Stimulated activated CD8-positive, alpha-beta memory T cell treated with anti-CD3 and anti-CD28 coated beads, Interleukin-15, amount 100 ng/mL, for 24 hours (primary cell): ENCODE measurements around the gene RIN2.
"Not testable (repeated sequence)": the region's sequence is repeated elsewhere in the genome, so short reads cannot be mapped to it uniquely, and the experiment has no call there.

Experiments
- DNase-seq: peaks from one replicate; pipeline ENCODE4 v3.0.0-alpha.2; 2020; ENCODE audit warnings: low read depth

RIN2 gene

DNA sequence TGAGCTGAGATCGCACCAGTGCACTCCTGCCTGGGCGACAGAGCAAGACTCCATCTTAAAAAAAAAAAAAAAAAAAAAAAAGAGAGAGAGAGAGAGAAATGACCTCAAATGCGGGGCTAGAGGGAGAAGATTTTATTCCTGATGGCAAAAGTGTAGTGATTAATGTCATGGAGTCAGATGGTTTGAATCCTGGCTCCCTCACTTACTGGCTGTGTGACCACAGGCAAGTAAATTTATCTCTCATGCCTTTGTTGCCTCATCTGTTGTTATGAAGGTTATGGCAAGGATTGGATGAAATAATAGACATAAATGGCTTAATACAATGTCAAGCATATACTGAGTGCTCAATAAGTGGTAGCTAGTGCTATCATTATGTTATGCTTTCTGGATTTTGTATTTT lies 29.3 kb downstream of the RIN2 start:
- no peak for DNase-seq

DNA sequence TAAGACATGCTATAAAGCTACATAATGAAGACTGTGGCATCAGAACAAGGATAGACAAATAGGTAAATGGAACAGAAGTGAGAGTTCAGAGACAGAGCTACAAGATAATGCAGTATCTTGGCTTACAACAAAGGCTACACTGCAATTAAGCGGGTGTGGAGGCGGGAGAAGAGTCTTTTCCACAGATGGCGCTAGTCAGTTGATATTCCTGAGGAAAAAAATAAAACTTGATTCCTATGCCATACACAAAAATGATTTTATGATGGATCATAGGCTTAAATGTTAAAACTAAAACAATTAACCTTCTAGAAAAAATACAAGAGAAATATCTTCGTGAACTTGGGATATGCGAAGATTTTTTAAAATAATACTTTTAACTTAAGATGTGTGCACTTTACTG lies 31.0 kb downstream of the RIN2 start:
- DNase-seq, result no peak

DNA sequence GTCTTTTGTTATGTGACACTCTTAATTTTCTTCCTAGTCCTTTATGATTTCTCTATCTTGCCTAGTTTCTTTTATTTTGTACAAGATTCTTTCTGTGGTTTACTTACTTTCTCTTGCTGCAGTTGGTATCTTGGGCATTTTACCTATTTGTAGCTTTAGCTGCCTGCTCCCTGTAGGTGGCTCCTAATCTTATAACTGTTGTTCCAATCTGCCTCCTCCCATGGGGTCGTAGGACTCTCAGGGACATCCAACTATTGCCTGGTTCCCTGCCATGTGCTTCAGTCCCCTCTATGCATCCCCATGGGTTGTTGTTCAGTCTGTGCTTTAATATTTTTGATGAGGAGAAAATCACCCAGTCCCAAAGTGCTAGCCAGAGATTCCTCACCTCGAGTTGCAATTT lies 31.4 kb downstream of the RIN2 start:
- DNase-seq, result no peak

DNA sequence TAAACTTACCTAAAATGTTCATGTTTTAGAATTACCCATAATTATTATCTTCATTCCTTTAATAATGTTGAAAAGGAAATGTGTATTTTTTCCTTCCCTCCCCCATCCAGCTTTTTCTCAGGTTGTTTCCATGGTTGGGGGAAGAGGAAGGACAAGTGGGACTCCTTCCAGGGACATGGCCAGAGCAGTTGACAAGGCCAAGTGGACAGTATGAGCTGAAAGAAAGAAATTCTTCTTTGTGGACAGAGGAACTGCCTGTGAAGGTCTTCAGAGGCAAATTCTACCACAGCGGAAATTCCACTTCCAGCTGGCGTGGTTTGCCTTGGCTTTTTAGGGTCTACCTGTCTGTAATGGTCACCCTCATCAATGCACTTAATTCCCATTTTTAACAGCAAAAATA lies 33.8 kb downstream of the RIN2 start:
- no peak for DNase-seq

DNA sequence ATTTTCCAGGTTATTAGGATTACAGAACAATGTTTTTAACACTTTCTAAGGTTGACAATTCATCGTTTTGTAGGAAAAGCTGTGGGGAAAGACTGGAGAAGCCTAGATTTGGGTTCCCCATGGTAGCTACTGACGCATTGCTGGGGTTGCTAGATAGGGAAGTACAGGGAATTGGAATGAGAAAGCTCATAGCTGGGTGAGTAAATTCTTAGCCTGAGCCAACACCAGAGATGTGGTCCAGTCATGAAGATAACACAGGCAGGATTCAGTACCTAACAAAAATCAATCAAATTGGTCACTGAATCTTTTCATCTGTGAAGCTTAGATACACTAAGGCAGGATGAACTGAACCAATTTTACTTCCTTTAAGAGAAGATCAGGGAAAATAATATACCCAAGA lies 35.7 kb downstream of the RIN2 start:
- DNase-seq, result no peak

DNA sequence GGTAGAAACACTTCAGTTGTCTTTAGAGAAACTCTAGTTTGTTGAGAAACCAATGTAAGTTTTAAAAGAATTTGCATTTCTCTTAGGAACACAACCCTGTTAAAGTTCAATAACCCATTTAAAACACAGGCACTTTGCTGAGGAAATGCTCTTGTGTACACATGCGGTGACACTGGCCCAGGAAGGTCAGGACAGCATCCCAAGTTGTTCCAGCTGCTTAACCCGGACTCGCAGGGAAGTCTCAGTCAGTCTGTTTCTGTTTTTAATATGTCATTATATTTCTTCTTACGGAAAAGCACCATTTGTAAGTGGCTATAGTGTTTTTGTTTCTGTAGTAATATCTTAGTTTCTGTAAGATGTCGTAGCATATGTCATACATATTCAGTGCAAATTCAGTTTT lies 36.9 kb downstream of the RIN2 start:
- no peak for DNase-seq

DNA sequence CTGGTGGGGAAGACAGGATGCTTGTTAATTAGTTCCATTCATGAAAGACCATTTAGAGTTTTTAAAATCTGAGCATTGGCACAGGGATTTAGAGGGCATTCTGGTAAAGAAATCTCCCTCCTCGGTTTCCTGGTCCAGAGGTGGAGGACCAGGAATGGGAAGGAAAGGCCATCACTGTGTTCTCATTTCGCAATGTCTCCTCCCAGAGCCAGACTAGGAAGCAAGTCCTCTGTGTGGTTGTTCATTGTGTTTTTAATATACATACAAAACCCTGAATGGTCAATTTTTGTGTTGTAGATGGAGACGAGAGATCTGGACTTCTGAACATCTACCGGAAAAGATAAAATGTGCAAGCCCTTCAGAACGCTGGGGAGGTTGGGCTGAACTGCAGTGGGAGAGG lies 41.3 kb downstream of the RIN2 start:
- DNase-seq, result no peak

DNA sequence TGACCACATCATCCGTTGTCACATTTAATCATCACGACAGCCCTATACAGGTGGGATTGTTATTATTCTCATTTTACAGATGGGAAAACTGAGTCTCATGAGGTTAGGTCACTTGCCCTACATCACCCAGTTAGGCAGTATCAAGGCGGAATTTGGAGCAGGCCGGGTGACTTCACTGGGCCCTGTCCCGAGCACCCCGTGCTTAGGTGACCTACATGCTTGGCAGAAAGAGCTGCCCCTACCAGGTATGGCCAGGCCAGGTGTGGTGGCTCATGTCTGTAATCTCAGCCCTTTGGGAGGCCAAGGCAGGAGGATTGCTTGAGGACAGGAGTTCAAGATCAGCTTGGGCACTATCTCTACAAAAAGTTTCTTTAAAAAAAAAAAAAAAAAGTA lies 44.0 kb downstream of the RIN2 start:
- no peak for DNase-seq

DNA sequence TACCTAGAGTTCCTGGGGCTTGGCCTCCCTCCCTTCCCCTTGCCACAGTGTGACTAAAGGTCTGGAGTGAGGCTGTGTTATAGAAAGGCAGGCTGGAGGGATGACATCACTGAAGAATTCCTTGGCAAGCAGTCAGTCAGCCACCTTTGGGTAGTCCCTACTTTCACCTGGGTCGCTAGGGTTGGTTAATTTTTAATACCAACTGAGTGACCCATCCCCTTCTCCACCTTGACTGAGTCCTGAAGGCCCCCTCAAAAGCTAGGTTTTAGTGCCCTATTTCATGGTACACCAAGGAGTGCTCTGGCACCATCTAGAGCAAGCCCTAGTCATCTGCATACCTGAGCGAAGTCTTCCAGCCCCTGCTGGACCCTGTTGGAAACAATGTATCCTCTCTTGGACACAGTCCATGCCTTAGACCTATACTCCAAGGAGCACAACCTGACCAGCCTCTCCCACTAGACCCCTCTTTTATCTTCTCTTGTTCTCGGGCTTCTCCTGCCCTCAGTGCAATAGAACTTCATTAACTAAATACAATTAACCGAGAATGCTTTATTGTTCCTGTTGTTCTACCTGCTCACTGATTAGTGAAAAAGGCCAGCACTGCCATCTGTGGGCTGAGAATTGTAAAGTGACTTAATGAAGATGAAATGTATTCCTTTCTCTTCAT lies 44.6 kb downstream of the RIN2 start:
- DNase-seq, result no peak

DNA sequence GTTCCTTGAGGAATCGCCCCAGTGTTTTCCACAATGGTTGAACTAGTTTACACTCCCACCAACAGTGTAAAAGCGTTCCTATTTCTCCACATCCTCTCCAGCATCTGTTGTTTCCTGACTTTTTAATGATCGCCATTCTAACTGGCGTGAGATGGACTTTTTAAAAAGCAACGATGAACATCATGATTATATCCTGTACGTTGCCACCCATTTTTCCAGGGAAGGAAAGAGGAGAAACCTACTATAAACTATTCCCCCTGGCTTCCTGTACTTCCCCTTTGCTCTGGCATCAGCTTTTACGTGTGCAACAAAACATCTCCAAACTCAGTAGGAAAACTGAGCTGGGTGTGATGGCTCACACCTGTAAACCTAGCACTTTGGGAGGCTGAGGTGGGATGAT lies 48.2 kb downstream of the RIN2 start:
- not testable (repeated sequence) for DNase-seq

DNA sequence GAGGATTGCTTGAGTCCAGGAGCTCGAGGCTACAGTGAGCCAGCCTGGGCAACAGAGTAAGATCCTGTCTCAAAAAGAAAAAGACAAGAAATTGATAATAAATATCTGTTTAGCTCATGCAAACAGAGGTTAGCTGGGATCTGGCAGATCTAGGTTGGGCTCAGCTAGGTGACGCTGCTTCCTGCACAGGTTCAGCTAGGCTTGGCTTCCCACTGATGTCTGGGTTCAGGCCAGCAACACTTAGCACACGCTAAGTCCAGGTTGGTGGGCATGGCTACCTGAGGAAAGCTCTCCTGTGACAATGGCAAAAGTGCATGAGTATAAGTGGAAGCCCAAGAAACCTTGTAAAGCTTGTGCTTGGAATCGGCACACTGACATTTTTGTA lies 48.7 kb downstream of the RIN2 start:
- DNase-seq, result no peak

DNA sequence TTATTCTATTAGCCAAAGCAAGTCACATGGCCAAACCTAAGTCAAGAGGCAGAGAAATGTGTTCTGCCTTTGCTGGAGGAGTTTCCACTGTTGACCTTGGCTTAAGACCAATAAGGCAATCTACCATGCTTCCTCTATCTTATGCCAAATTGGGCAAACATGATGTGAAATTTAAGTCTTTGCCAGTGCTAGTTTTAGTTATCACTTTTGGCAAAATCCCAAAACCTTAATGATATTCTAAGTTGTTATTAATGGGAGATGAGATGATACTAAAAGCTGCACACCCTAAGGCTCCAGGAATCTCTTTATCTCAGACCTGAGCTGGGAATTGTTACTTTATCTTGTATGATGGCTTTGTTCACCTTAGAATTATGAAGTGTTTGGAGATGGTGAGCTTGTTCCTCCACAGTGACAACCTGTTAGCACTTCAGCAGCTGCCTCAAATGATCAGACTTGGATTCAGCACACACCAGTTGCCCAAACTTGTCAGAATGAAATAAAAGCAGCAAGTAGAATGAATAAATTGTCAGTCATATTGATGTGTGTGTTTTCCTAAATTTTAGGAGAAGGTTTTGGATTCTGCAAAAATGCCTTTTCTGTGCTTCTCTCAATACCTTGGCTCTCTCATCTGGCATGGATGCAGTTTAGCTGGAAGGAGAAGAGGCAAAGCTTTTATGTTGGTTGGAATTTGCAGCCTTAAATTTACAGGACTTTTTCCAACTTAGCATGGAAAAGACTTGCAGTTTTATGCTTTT lies 49.3 kb downstream of the RIN2 start:
- DNase-seq, result no peak
